AG04450 (cell line): ENCODE data around the gene SSB. TPM values are rescaled to one million over a fixed set of nuclear protein-coding genes. Genes with fewer than 3 reads are reported as not detected.

Experiments used
- CTCF ChIA-PET: fragments of 300-600, 350-600 bp; formaldehyde crosslinking; extraction: SDS; loops from one replicate; lab custom pipeline; 2022; ENCODE audit warnings: antibody characterized with exemption, inconsistent platforms; lab: Charles Lee
- POLR2A ChIA-PET: fragments of 350-600 bp; formaldehyde crosslinking; extraction: SDS; loops from one replicate; lab custom pipeline; 2021; ENCODE audit warnings: antibody characterized with exemption, inconsistent platforms; lab: Yijun Ruan, JAX
- DNase-seq: peaks from one replicate; pipeline ENCODE4 v3.0.0-alpha.2; 2011; ENCODE audit warnings: low read depth, low spot score
- H3K27ac ChIP-seq: one replicate; pipeline ENCODE4 v1.5.1; 2012; ENCODE audit warnings: low read depth, low read length, control low read depth
- H3K27me3 ChIP-seq: one replicate; pipeline ENCODE4 v1.6.0; 2012; ENCODE audit warnings: low read length; ENCODE audit not compliant: control insufficient read depth, insufficient read depth
- H3K4me3 ChIP-seq: 2 replicates; pipeline ENCODE4 v1.5.1; 2011; ENCODE audit warnings: mild to moderate bottlenecking, low read depth, low read length, control low read depth
- H3K9me3 ChIP-seq: 2 replicates; pipeline ENCODE4 v1.5.1; 2012; ENCODE audit warnings: low read length; ENCODE audit not compliant: control insufficient read depth, insufficient read depth
- polyA plus RNA-seq: library from polyadenylated mRNA; depleted of rRNA; stranded (reverse); fragments of >200 nt; gene quantifications from 2 replicates; pipeline ENCODE4 v1.2.3, GENCODE V29; 2011
- TF ChIP-seq, protein P1 (sequence below): IDR thresholded peaks from 2 replicates; pipeline ENCODE4 v1.5.1; 2011; ENCODE audit warnings: low read depth, low read length, control low read depth, inconsistent platforms

SSB gene
- polyA plus RNA-seq, 1 experiment = 161 TPM

DNA sequence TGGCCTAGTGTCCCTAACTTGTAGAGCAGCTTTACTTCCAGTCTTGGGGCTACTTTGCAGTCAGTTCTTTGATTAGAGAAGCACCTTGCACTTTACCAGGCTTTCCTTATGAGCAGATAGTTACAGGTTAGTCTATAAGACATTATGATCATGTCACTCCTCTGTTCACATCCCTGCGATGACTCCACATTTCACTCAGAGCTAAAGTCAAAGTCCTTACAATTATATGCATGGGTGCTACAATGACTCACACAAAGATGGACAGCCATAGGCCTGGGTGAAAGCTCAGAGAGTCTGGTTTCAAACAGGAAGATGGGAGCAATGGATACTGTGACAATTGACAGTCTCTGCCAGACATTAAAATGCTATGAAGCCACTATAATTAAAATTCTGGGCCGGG lies 27.1 kb upstream of the SSB start:
- Histone ChIP-seq H3K9me3 (peaks cover 8% of the 10 kb centered on the region; the same call in 1 of the 2 replicates), H3K27me3 (peaks cover 12% of the 10 kb centered on the region), H3K27ac (no peak overlapping the region), H3K4me3 (no peak overlapping the region)
- ChIA-PET CTCF (interaction anchor here (2.1 to 5.0 kb wide), 2 partner anchors 243 to 320 kb away, joined by 10 to 20 read pairs; no protein-coding TSS in a partner anchor), POLR2A (interaction anchor here (0.6 kb wide), 1 partner anchor 319 kb away, joined by 4 read pairs; no protein-coding TSS in a partner anchor)
- DNase-seq = no peak
- TF ChIP-seq, protein P1, sequence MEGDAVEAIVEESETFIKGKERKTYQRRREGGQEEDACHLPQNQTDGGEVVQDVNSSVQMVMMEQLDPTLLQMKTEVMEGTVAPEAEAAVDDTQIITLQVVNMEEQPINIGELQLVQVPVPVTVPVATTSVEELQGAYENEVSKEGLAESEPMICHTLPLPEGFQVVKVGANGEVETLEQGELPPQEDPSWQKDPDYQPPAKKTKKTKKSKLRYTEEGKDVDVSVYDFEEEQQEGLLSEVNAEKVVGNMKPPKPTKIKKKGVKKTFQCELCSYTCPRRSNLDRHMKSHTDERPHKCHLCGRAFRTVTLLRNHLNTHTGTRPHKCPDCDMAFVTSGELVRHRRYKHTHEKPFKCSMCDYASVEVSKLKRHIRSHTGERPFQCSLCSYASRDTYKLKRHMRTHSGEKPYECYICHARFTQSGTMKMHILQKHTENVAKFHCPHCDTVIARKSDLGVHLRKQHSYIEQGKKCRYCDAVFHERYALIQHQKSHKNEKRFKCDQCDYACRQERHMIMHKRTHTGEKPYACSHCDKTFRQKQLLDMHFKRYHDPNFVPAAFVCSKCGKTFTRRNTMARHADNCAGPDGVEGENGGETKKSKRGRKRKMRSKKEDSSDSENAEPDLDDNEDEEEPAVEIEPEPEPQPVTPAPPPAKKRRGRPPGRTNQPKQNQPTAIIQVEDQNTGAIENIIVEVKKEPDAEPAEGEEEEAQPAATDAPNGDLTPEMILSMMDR = no peak

DNA sequence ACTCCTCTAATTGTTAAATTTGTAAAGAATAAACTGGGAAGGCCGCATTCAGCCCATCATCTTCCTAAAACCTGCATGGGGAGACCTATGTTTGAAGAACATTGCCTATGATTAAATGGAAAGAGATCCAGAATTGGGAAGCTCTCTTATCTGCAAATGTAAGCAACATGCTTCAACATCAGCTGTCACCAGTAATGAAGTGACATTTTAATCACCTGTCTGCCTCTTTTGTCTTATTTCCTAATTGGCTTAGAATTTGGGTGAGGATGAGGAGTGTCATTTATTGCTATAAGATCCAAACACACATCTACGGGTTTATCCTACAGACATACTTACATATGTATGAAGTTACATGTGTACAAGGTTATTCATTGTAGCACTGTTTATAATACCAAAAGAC lies 26.0 kb upstream of the SSB start:
- ChIA-PET POLR2A (no interaction called here), CTCF (interaction anchor here (1.0 to 5.0 kb wide), 4 partner anchors 18 to 321 kb away, joined by 4 to 20 read pairs (median 10); no protein-coding TSS in a partner anchor)
- peaks cover 8% of the 10 kb centered on the region; the same call in 1 of the 2 replicates for H3K9me3 ChIP-seq
- no peak for DNase-seq
- no peak overlapping the region for H3K27ac ChIP-seq
- TF ChIP-seq, protein P1 = no peak
- no peak overlapping the region for H3K4me3 ChIP-seq
- H3K27me3 ChIP-seq = peaks cover 12% of the 10 kb centered on the region

GRCh38 chr2:169775354-169775753 lies 23.3 kb upstream of the SSB start:
- CTCF ChIA-PET = interaction anchor here (0.6 to 2.1 kb wide), 4 partner anchors 15 to 323 kb away, joined by 3 to 6 read pairs (median 4); no protein-coding TSS in a partner anchor
- peak overlapping the region; percentile 34 for H3K27ac ChIP-seq
- TF ChIP-seq, protein P1 = no peak
- H3K9me3 ChIP-seq = no peaks in the 10 kb centered on the region
- POLR2A ChIA-PET = interaction anchor here (0.5 to 0.8 kb wide), 2 partner anchors 21 to 241 kb away, joined by 3 read pairs; no protein-coding TSS in a partner anchor
- no peaks in the 10 kb centered on the region for H3K27me3 ChIP-seq
- H3K4me3 ChIP-seq = no peak overlapping the region
- no peak for DNase-seq

DNA sequence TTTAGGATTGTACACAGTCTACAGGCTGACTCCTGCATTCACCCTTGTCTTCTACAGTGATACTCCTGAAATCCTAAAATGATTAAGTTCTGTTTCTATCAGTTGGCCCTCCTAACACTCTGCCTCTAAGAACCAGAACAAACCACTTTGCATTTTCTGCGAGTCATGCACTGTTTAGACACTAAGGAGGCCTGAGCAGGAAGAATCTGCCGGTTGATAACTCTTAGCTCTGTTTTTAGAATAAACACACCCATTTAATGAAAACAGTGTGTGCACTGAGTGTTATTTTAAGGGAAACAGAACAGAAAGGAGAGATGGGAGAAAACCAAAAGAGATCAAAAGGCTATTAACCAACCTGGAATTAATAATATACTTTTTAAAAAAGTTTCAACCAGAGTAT lies 22.9 kb upstream of the SSB start:
- Histone ChIP-seq H3K4me3 (no peak overlapping the region), H3K27me3 (no peaks in the 10 kb centered on the region), H3K27ac (peak overlapping the region; percentile 34), H3K9me3 (no peaks in the 10 kb centered on the region)
- DNase-seq = peak; percentile 54
- CTCF ChIA-PET = interaction anchor here (0.7 to 2.1 kb wide), 5 partner anchors 14 to 323 kb away, joined by 3 to 7 read pairs (median 5); partner anchors contain the start of gene METTL5
- TF ChIP-seq, protein P1 = no peak
- POLR2A ChIA-PET = interaction anchor here (0.5 to 0.8 kb wide), 2 partner anchors 20 to 241 kb away, joined by 3 read pairs; no protein-coding TSS in a partner anchor

DNA sequence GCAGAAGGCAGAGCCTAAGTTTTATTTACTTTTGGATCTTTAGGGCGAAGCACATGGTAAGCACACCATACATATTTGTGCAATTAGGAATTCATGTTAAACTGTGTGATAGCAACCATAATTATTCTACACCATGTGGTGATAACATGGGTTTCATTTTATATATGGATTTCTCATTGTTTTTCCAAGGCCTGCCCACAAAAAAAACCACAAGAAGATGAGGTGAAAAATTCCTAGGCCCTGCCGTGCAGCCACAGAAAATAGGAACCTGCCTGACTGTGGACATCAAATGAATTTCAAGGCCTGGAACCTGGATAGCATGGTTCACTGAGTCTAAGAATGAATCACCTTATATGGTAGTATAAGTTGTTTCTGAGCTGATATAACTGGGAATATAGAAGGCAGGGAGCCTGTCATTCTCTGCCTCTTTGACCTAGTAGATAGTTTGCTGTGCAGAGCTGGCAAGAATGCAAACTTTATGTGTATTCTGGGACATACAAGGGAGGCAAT lies 22.4 kb upstream of the SSB start:
- TF ChIP-seq, protein P1 = no peak
- Histone ChIP-seq H3K9me3 (no peaks in the 10 kb centered on the region), H3K4me3 (no peak overlapping the region), H3K27me3 (no peaks in the 10 kb centered on the region), H3K27ac (no peak overlapping the region)
- POLR2A ChIA-PET = interaction anchor here (0.8 kb wide), 1 partner anchor 20 kb away, joined by 3 read pairs; no protein-coding TSS in a partner anchor
- no peak for DNase-seq
- CTCF ChIA-PET = interaction anchor here (0.6 to 3.8 kb wide), 9 partner anchors 8 to 324 kb away, joined by 3 to 15 read pairs (median 4); partner anchors contain the start of gene METTL5
